GM12874 (cell line): ENCODE measurements around the gene ASB4.

ENCODE experiments used
- TF ChIP-seq, protein P1 (sequence below): IDR thresholded peaks from 2 replicates; pipeline ENCODE4 v1.5.1; 2011; ENCODE audit warnings: low read depth, mild to moderate bottlenecking, control low read depth, low read length, moderate library complexity; ENCODE audit not compliant: insufficient read depth

The ASB4 gene

DNA sequence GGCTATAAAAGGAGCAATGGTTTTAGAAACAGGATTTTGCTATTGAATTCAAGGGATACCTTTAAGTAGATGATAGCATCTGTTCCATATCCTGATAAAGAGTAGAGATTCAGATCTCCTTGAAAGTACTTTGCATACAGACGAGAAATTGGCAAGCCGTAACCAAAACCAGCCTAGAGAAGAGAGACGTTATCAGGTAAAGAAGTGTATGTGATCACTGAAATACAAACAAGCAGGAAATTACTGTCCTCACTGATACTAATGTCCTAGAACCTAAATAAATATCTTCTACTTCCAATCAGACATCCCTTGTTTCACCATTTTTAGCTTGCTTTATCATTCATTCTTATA lies 101.2 kb downstream of the ASB4 start:
- TF ChIP-seq, protein P1, sequence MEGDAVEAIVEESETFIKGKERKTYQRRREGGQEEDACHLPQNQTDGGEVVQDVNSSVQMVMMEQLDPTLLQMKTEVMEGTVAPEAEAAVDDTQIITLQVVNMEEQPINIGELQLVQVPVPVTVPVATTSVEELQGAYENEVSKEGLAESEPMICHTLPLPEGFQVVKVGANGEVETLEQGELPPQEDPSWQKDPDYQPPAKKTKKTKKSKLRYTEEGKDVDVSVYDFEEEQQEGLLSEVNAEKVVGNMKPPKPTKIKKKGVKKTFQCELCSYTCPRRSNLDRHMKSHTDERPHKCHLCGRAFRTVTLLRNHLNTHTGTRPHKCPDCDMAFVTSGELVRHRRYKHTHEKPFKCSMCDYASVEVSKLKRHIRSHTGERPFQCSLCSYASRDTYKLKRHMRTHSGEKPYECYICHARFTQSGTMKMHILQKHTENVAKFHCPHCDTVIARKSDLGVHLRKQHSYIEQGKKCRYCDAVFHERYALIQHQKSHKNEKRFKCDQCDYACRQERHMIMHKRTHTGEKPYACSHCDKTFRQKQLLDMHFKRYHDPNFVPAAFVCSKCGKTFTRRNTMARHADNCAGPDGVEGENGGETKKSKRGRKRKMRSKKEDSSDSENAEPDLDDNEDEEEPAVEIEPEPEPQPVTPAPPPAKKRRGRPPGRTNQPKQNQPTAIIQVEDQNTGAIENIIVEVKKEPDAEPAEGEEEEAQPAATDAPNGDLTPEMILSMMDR, result no peak

DNA sequence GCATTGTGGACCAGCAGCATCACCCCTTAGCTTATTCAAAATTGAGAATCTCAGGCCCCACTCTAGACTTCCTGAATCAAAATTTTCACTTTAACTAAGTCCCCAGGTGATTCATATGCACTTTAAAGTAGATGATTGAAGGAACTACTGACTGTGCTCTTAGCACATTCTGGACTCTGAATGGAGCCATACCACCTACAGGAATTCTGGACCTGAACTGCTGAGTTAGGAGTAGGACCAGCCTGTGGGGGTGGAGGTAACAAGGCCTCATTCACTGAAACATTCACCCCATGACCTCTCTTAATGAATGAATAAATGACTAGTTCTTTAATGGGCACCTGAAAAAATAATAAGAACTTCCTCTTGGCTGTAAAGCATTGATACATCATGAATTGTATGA lies 103.3 kb downstream of the ASB4 start:
- TF ChIP-seq, protein P1, result no peak

GRCh38 chr7:95589766-95590165 lies 104.0 kb downstream of the ASB4 start:
- TF ChIP-seq, protein P1, result no peak
